ENCODE measurements around the gene CROT. TPM values are rescaled to one million over a fixed set of nuclear protein-coding genes. Genes with fewer than 3 reads are reported as not detected.

CROT gene
- total RNA-seq, 1 experiment from 2014 or later: 4.0 TPM

GRCh38 chr7:87363342-87363741 lies 17.9 kb downstream of the CROT start:
- Mint-ChIP-seq H3K9me3 (peaks cover 6% of the 10 kb centered on the region), H3K4me1 (peaks cover 3% of the 10 kb centered on the region), H3K36me3 (peaks cover 12% of the 10 kb centered on the region), H3K4me3 (no peak overlapping the region), H3K27me3 (ENCODE audit: low read depth) (no peaks in the 10 kb centered on the region), H3K27ac (no peak overlapping the region)
- TF ChIP-seq IRF2 (CRISPR knock-in tag; IDR thresholded peaks at IDR 0.05; ENCODE audit: borderline replicate concordance, low read depth) (no peak), ZNF121 (CRISPR knock-in tag; IDR thresholded peaks at IDR 0.05) (no peak), OVOL2 (CRISPR knock-in tag; IDR thresholded peaks at IDR 0.05; ENCODE audit: borderline replicate concordance) (no peak), ATF2 (CRISPR knock-in tag; IDR thresholded peaks at IDR 0.05; ENCODE audit: borderline replicate concordance, low read depth) (no peak), KAT7 (CRISPR knock-in tag; IDR thresholded peaks at IDR 0.05; ENCODE audit: borderline replicate concordance) (no peak), MXD4 (CRISPR knock-in tag; IDR thresholded peaks at IDR 0.05; ENCODE audit: borderline replicate concordance) (no peak), ERG (CRISPR knock-in tag; IDR thresholded peaks at IDR 0.05) (no peak), RELA (CRISPR knock-in tag; IDR thresholded peaks at IDR 0.05; ENCODE audit: borderline replicate concordance) (no peak), ZNF281 (CRISPR knock-in tag; IDR thresholded peaks at IDR 0.05) (no peak), ZNF232 (CRISPR knock-in tag; IDR thresholded peaks at IDR 0.05) (no peak), HMGXB4 (CRISPR knock-in tag; IDR thresholded peaks at IDR 0.05) (no peak)
- DNase-seq (ENCODE audit: low spot score) (no peak), ATAC-seq (no peak)
- ChIA-PET CTCF (no interaction called here), POLR2A (no interaction called here)

- ChIA-PET POLR2A (no interaction called here), CTCF (no interaction called here)
- Mint-ChIP-seq H3K27ac (no peak overlapping the region), H3K4me1 (no peaks in the 10 kb centered on the region), H3K9me3 (no peaks in the 10 kb centered on the region), H3K27me3 (ENCODE audit: low read depth) (no peaks in the 10 kb centered on the region), H3K4me3 (no peak overlapping the region), H3K36me3 (peaks cover 6% of the 10 kb centered on the region; the same call in 1 of the 2 replicates)
- ATAC-seq (no peak), DNase-seq (ENCODE audit: low spot score) (no peak)
- no peak for TF ChIP-seq E2F1 (CRISPR knock-in tag; IDR thresholded peaks at IDR 0.05)
- no peak for TF ChIP-seq NFE2L1 (CRISPR knock-in tag; IDR thresholded peaks at IDR 0.05)
- TF ChIP-seq E2F4 (CRISPR knock-in tag; IDR thresholded peaks at IDR 0.05; ENCODE audit: borderline replicate concordance, low read depth): no peak
- TF ChIP-seq ZNF121 (CRISPR knock-in tag; IDR thresholded peaks at IDR 0.05): no peak
- TF ChIP-seq RORB (CRISPR knock-in tag; IDR thresholded peaks at IDR 0.05): no peak
- TF ChIP-seq CTCF (IDR thresholded peaks at IDR 0.05): no peak
- no peak for TF ChIP-seq ATF2 (CRISPR knock-in tag; IDR thresholded peaks at IDR 0.05; ENCODE audit: borderline replicate concordance, low read depth)
- no peak for TF ChIP-seq ZNF532 (CRISPR knock-in tag; IDR thresholded peaks at IDR 0.05; ENCODE audit: borderline replicate concordance)
Observed at GRCh38 chr7:87364246-87364645, 18.8 kb downstream of the CROT start.

Data from WTC11 (cell line).